Adrenal gland (tissue), 5 donors: ENCODE data around the gene CFAP91.

Source experiments
- POLR2A ChIP-seq, 2 donors: fragments of 450-650 bp; IDR thresholded peaks; one replicate each; pipeline ENCODE4 v1.6.1; 2017; ENCODE audit warnings: antibody characterized with exemption in 2 of 2, mild to moderate bottlenecking in 2 of 2, moderate library complexity in 1 of 2
- TF ChIP-seq, protein P1 (sequence below), 6 experiments: fragments of 450-650 bp in 4 of 6; fragments of 200-600 bp in 2 of 6; sonication (generic) in 1 of 6; IDR thresholded peaks; 1 replicate in 5 of 6; 2 replicates in 1 of 6; pipeline versions ENCODE4 v1.5.1 to v1.8.0; 2016 to 2021; ENCODE audit warnings: antibody characterized with exemption in 6 of 6, mild to moderate bottlenecking in 2 of 6, moderate library complexity in 1 of 6
- donor health status: DM: no; HTN: no; CAD: no.

DNA sequence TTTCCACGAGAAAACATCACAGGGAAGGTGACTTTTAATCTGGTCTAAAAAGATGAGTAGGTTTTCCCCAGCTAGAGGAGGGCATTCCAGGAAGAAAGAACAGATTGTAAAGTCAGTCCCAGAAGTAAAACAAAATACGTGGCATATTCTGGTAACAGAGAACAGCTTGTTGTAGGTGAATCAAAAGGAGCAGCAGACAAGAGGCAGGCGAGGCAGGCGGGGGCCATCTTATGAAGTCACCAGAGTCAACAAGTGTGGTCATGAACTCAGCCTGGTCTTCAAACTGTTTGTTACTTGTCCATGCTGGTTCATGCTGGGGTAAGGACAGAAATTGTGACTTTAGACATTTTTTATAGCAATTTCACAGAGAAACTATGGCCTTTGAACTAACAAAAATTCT is 38.5 kb upstream of the CFAP91 start:
- TF ChIP-seq, protein P1, sequence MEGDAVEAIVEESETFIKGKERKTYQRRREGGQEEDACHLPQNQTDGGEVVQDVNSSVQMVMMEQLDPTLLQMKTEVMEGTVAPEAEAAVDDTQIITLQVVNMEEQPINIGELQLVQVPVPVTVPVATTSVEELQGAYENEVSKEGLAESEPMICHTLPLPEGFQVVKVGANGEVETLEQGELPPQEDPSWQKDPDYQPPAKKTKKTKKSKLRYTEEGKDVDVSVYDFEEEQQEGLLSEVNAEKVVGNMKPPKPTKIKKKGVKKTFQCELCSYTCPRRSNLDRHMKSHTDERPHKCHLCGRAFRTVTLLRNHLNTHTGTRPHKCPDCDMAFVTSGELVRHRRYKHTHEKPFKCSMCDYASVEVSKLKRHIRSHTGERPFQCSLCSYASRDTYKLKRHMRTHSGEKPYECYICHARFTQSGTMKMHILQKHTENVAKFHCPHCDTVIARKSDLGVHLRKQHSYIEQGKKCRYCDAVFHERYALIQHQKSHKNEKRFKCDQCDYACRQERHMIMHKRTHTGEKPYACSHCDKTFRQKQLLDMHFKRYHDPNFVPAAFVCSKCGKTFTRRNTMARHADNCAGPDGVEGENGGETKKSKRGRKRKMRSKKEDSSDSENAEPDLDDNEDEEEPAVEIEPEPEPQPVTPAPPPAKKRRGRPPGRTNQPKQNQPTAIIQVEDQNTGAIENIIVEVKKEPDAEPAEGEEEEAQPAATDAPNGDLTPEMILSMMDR (IDR thresholded peaks at IDR 0.05): no peak
- no peak for TF ChIP-seq POLR2A (IDR thresholded peaks at IDR 0.05)
